ENCODE measurements around the gene ECT2.
"Not testable (repeated sequence)": the region's sequence is repeated elsewhere in the genome, so short reads cannot be mapped to it uniquely, and the experiment has no call there.

Gene ECT2

GRCh38 chr3:172859041-172859440 is 108.5 kb downstream of the ECT2 start:
- H3K27ac ChIP-seq (ENCODE audit: low read depth, low read length) = no peak overlapping the region

GRCh38 chr3:172866726-172867350 is 116.3 kb downstream of the ECT2 start:
- not testable (repeated sequence) for H3K27me3 ChIP-seq (ENCODE audit: insufficient read depth, low read length); H3K36me3 ChIP-seq (ENCODE audit: insufficient read depth, low read length); H3K4me3 ChIP-seq (ENCODE audit: low read length); H3K9me3 ChIP-seq (ENCODE audit: insufficient read depth, low read depth, low read length); H3K4me1 ChIP-seq (ENCODE audit: insufficient read depth, low read length); H3K27ac ChIP-seq (ENCODE audit: low read depth, low read length); H3K9ac ChIP-seq (ENCODE audit: low read depth, low read length)
- WGBS = 96% methylated on average over 38 of the region's 38 CpGs

More at GRCh38 chr3:172859041-172859440, 108.5 kb downstream of the ECT2 start:
- WGBS = 85% methylated on average over 1 of the region's 2 CpGs
- Histone ChIP-seq H3K9ac (ENCODE audit: low read depth, low read length) (no peak overlapping the region), H3K4me3 (ENCODE audit: low read length) (no peak overlapping the region), H3K27me3 (ENCODE audit: insufficient read depth, low read length) (peaks cover 4% of the 10 kb centered on the region), H3K36me3 (ENCODE audit: insufficient read depth, low read length) (no peaks in the 10 kb centered on the region), H3K9me3 (ENCODE audit: insufficient read depth, low read depth, low read length) (no peaks in the 10 kb centered on the region), H3K4me1 (ENCODE audit: insufficient read depth, low read length) (peaks cover 23% of the 10 kb centered on the region)

GRCh38 chr3:172868582-172869200 is 118.2 kb downstream of the ECT2 start:
- WGBS = 91% methylated on average over 2 of the region's 2 CpGs
- no peak overlapping the region for H3K27ac ChIP-seq (ENCODE audit: low read depth, low read length)
- no peaks in the 10 kb centered on the region for H3K4me1 ChIP-seq (ENCODE audit: insufficient read depth, low read length)
- H3K27me3 ChIP-seq (ENCODE audit: insufficient read depth, low read length) = no peaks in the 10 kb centered on the region
- H3K9ac ChIP-seq (ENCODE audit: low read depth, low read length) = no peak overlapping the region
- H3K9me3 ChIP-seq (ENCODE audit: insufficient read depth, low read depth, low read length) = no peaks in the 10 kb centered on the region
- no peak overlapping the region for H3K4me3 ChIP-seq (ENCODE audit: low read length)
- no peaks in the 10 kb centered on the region for H3K36me3 ChIP-seq (ENCODE audit: insufficient read depth, low read length)

GRCh38 chr3:172869368-172869771 is 118.8 kb downstream of the ECT2 start:
- Histone ChIP-seq H3K27ac (ENCODE audit: low read depth, low read length) (no peak overlapping the region), H3K9ac (ENCODE audit: low read depth, low read length) (no peak overlapping the region), H3K9me3 (ENCODE audit: insufficient read depth, low read depth, low read length) (no peaks in the 10 kb centered on the region), H3K4me1 (ENCODE audit: insufficient read depth, low read length) (peaks cover 1% of the 10 kb centered on the region; the same call in 1 of the 2 replicates), H3K4me3 (ENCODE audit: low read length) (no peak overlapping the region), H3K27me3 (ENCODE audit: insufficient read depth, low read length) (no peaks in the 10 kb centered on the region), H3K36me3 (ENCODE audit: insufficient read depth, low read length) (no peaks in the 10 kb centered on the region)
- 89% methylated on average over 3 of the region's 3 CpGs for WGBS

- WGBS = 91% methylated on average over 3 of the region's 3 CpGs
- no peak overlapping the region for H3K27ac ChIP-seq (ENCODE audit: low read depth, low read length)
- H3K4me3 ChIP-seq (ENCODE audit: low read length) = no peak overlapping the region
- H3K9ac ChIP-seq (ENCODE audit: low read depth, low read length) = no peak overlapping the region
- peaks cover 7% of the 10 kb centered on the region for H3K4me1 ChIP-seq (ENCODE audit: insufficient read depth, low read length)
- H3K36me3 ChIP-seq (ENCODE audit: insufficient read depth, low read length) = no peaks in the 10 kb centered on the region
- H3K9me3 ChIP-seq (ENCODE audit: insufficient read depth, low read depth, low read length) = no peaks in the 10 kb centered on the region
- H3K27me3 ChIP-seq (ENCODE audit: insufficient read depth, low read length) = no peaks in the 10 kb centered on the region
Observed at GRCh38 chr3:172869784-172870518, 119.4 kb downstream of the ECT2 start.

Data from HUES64 (cell line).